H7 (cell line): ENCODE data around the gene CDK11B. TPM values are rescaled to one million over a fixed set of nuclear protein-coding genes. Genes with fewer than 3 reads are reported as not detected.
"Not testable (repeated sequence)": the region's sequence is repeated elsewhere in the genome, so short reads cannot be mapped to it uniquely, and the experiment has no call there.

Source experiments
- DNase-seq: peaks from one replicate; pipeline ENCODE4 v3.0.0; 2012
- H3K27me3 ChIP-seq: 2 replicates; pipeline ENCODE4 v1.6.0; 2011; ENCODE audit warnings: mild to moderate bottlenecking, low read length; ENCODE audit not compliant: control insufficient read depth, insufficient read depth
- H3K36me3 ChIP-seq: replicated peaks from 2 replicates; pipeline ENCODE4 v1.5.1; 2011; ENCODE audit warnings: low read length; ENCODE audit not compliant: control insufficient read depth, insufficient read depth
- H3K4me3 ChIP-seq: 2 replicates; pipeline ENCODE4 v1.5.1; 2011; ENCODE audit warnings: low read depth, mild to moderate bottlenecking, control low read depth, low read length, moderate library complexity; ENCODE audit not compliant: insufficient read depth
- total RNA-seq: library from RNA; depleted of rRNA; stranded (reverse); fragments of >200 nt; shearing (Covaris generic); gene quantifications from 2 replicates; pipeline ENCODE4 v1.2.3, GENCODE V29; 2014

Gene CDK11B
- total RNA-seq, 1 experiment from 2014 or later = 12.0 TPM

GRCh38 chr1:1672181-1672965, 13.6 kb upstream of the CDK11B start:
- H3K4me3 ChIP-seq = no peak overlapping the region
- H3K36me3 ChIP-seq = peaks cover 3% of the 10 kb centered on the region
- peak; percentile 29 for DNase-seq
- H3K27me3 ChIP-seq = no peaks in the 10 kb centered on the region

GRCh38 chr1:1671365-1672119, 12.7 kb upstream of the CDK11B start:
- Histone ChIP-seq H3K27me3 (no peaks in the 10 kb centered on the region), H3K4me3 (no peak overlapping the region), H3K36me3 (peaks cover 3% of the 10 kb centered on the region)
- DNase-seq = peak; percentile 44

- Histone ChIP-seq H3K27me3 (no peaks in the 10 kb centered on the region), H3K4me3 (no peak overlapping the region), H3K36me3 (peaks cover 5% of the 10 kb centered on the region)
- DNase-seq = peak; percentile 36
Measured at GRCh38 chr1:1670866-1671265, 12.1 kb upstream of the CDK11B start.

- Histone ChIP-seq H3K4me3 (no peak overlapping the region), H3K36me3 (peaks cover 8% of the 10 kb centered on the region), H3K27me3 (no peaks in the 10 kb centered on the region)
- peak; percentile 36 for DNase-seq
Measured at GRCh38 chr1:1669468-1670440, 10.9 kb upstream of the CDK11B start.

GRCh38 chr1:1666526-1666925, 7.7 kb upstream of the CDK11B start:
- H3K27me3 ChIP-seq = no peaks in the 10 kb centered on the region
- no peak for DNase-seq
- H3K36me3 ChIP-seq = peaks cover 7% of the 10 kb centered on the region
- no peak overlapping the region for H3K4me3 ChIP-seq

- peaks cover 7% of the 10 kb centered on the region for H3K36me3 ChIP-seq
- peak; percentile 88 for DNase-seq
- no peaks in the 10 kb centered on the region for H3K27me3 ChIP-seq
- no peak overlapping the region for H3K4me3 ChIP-seq
Measured at GRCh38 chr1:1665815-1666251, 7.0 kb upstream of the CDK11B start.

- Histone ChIP-seq H3K36me3 (peaks cover 7% of the 10 kb centered on the region), H3K4me3 (no peak overlapping the region), H3K27me3 (no peaks in the 10 kb centered on the region)
- peak; percentile 25 for DNase-seq
Measured at GRCh38 chr1:1664941-1665814, 6.4 kb upstream of the CDK11B start.

- H3K4me3 ChIP-seq, DNase-seq, H3K36me3 ChIP-seq, H3K27me3 ChIP-seq: not testable (repeated sequence)
Measured at GRCh38 chr1:1664318-1664717, 5.5 kb upstream of the CDK11B start.

GRCh38 chr1:1662830-1663560, 4.2 kb upstream of the CDK11B start:
- not testable (repeated sequence) for DNase-seq, H3K27me3 ChIP-seq, H3K4me3 ChIP-seq, H3K36me3 ChIP-seq

- H3K27me3 ChIP-seq, DNase-seq, H3K36me3 ChIP-seq, H3K4me3 ChIP-seq: not testable (repeated sequence)
Measured at GRCh38 chr1:1662392-1662791, 3.6 kb upstream of the CDK11B start.

- not testable (repeated sequence) for H3K4me3 ChIP-seq, H3K27me3 ChIP-seq, DNase-seq
- H3K36me3 ChIP-seq = peaks cover 16% of the 10 kb centered on the region
Measured at GRCh38 chr1:1648265-1648664, 10.5 kb downstream of the CDK11B start.

GRCh38 chr1:1647567-1648241, 11.1 kb downstream of the CDK11B start:
- not testable (repeated sequence) for DNase-seq, H3K27me3 ChIP-seq, H3K4me3 ChIP-seq
- H3K36me3 ChIP-seq = peaks cover 16% of the 10 kb centered on the region

GRCh38 chr1:1646326-1646725, 12.5 kb downstream of the CDK11B start:
- not testable (repeated sequence) for H3K27me3 ChIP-seq

More at GRCh38 chr1:1646326-1646725, 12.5 kb downstream of the CDK11B start:
- not testable (repeated sequence) for DNase-seq, H3K36me3 ChIP-seq, H3K4me3 ChIP-seq
